IPS-20b (cell line): ENCODE results near the gene WWOX.

Experiments
- H3K27ac ChIP-seq: one replicate; pipeline ENCODE4 v1.5.1; 2013; ENCODE audit warnings: low read length
- H3K27me3 ChIP-seq: 2 replicates; pipeline ENCODE4 v1.6.1; 2013; ENCODE audit warnings: mild to moderate bottlenecking, low read length, inconsistent platforms; ENCODE audit not compliant: insufficient read depth
- H3K36me3 ChIP-seq: 2 replicates; pipeline ENCODE4 v1.6.1; 2013; ENCODE audit warnings: low read depth, mild to moderate bottlenecking, inconsistent platforms, low read length, moderate library complexity; ENCODE audit not compliant: insufficient read depth
- H3K4me1 ChIP-seq: 2 replicates; pipeline ENCODE4 v1.6.1; 2013; ENCODE audit warnings: mild to moderate bottlenecking, control low read depth, inconsistent platforms, low read length, moderate library complexity; ENCODE audit not compliant: insufficient read depth
- H3K4me3 ChIP-seq: 2 replicates; pipeline ENCODE4 v1.5.1; 2013; ENCODE audit warnings: mild to moderate bottlenecking, low read length, inconsistent platforms
- H3K9ac ChIP-seq: 2 replicates; pipeline ENCODE4 v1.6.1; 2013; ENCODE audit warnings: low read depth, mild to moderate bottlenecking, inconsistent platforms, low read length, moderate library complexity
- H3K9me3 ChIP-seq: 2 replicates; pipeline ENCODE4 v1.6.1; 2013; ENCODE audit warnings: mild to moderate bottlenecking, low read depth, low read length, inconsistent platforms; ENCODE audit not compliant: insufficient read depth

WWOX gene

GRCh38 chr16:78918805-78919305, 819.4 kb downstream of the WWOX start:
- no peaks in the 10 kb centered on the region for H3K36me3 ChIP-seq
- no peaks in the 10 kb centered on the region for H3K27me3 ChIP-seq
- no peaks in the 10 kb centered on the region for H3K4me1 ChIP-seq
- H3K4me3 ChIP-seq: no peak overlapping the region
- peaks cover 27% of the 10 kb centered on the region for H3K9me3 ChIP-seq
- H3K9ac ChIP-seq: no peak overlapping the region
- H3K27ac ChIP-seq: no peak overlapping the region

DNA sequence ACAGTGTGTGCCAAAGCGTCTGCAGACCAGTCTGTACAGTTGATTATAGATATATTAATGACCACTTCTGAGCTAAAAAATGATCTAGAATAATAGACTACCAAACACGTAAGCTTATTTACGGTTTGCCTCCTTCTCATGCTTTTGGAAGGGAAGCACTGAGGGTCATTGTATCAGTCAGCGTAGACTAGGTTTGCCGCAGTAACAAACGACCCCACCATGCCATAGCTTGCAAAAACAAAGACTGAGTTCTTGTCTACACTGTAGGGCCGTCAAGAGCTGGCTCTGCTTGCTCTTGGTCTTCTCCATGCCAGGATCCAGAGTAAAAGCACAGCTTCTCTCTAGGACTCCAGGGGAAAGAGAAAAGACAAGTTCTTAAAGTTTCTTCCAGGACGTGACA, 820.4 kb downstream of the WWOX start:
- no peak overlapping the region for H3K27ac ChIP-seq
- no peaks in the 10 kb centered on the region for H3K27me3 ChIP-seq
- no peak overlapping the region for H3K9ac ChIP-seq
- H3K36me3 ChIP-seq: no peaks in the 10 kb centered on the region
- H3K4me1 ChIP-seq: no peaks in the 10 kb centered on the region
- H3K4me3 ChIP-seq: no peak overlapping the region
- peaks cover 27% of the 10 kb centered on the region for H3K9me3 ChIP-seq

- no peaks in the 10 kb centered on the region for H3K4me1 ChIP-seq
- no peaks in the 10 kb centered on the region for H3K36me3 ChIP-seq
- peaks cover 27% of the 10 kb centered on the region for H3K9me3 ChIP-seq
- no peaks in the 10 kb centered on the region for H3K27me3 ChIP-seq
- no peak overlapping the region for H3K9ac ChIP-seq
- H3K4me3 ChIP-seq: no peak overlapping the region
- no peak overlapping the region for H3K27ac ChIP-seq
These were observed 821.2 kb downstream of the WWOX start for GRCh38 chr16:78920621-78921020.

DNA sequence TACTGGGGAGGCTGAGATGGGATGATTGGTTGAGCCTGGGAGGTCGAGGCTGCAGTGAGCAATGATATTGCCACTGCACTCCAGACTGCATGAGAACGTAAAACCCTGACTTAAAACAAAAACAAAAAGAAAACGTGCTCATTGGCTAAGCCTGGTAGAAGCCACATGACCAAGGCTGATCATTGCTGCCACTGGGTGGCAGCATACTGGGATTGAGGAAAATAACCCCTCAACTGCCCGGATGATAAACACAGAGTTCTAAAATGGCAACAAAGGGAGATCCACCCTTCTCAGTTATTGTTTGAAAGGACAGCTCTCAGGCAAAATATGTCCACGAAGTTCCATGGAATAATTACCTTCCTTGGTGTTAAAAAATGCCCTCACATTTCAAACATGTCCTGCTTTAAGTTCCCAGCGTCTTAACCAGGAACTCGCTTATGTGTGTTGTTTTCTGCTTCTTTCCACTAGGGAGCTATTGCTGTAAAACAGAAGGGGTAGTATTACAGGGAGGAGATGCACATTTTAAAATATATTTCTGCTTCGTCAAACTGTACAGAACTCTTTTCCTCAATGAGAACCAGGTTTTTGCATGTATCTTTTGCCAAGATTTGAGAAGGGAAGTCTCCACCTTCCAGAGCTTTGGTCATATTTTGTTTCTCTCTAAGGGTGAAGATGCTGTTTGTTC, 825.8 kb downstream of the WWOX start:
- Histone ChIP-seq H3K4me3 (no peak overlapping the region), H3K9me3 (peaks cover 21% of the 10 kb centered on the region), H3K27me3 (no peaks in the 10 kb centered on the region), H3K4me1 (no peaks in the 10 kb centered on the region), H3K9ac (no peak overlapping the region), H3K27ac (no peak overlapping the region), H3K36me3 (no peaks in the 10 kb centered on the region)

GRCh38 chr16:78926723-78927210, 827.3 kb downstream of the WWOX start:
- H3K27ac ChIP-seq: no peak overlapping the region
- H3K9me3 ChIP-seq: peaks cover 6% of the 10 kb centered on the region
- no peak overlapping the region for H3K4me3 ChIP-seq
- H3K27me3 ChIP-seq: no peaks in the 10 kb centered on the region
- no peaks in the 10 kb centered on the region for H3K36me3 ChIP-seq
- H3K4me1 ChIP-seq: no peaks in the 10 kb centered on the region
- H3K9ac ChIP-seq: no peak overlapping the region

- Histone ChIP-seq H3K4me1 (no peaks in the 10 kb centered on the region), H3K9ac (no peak overlapping the region), H3K27ac (no peak overlapping the region), H3K36me3 (no peaks in the 10 kb centered on the region), H3K27me3 (no peaks in the 10 kb centered on the region), H3K9me3 (no peaks in the 10 kb centered on the region; the same call in 1 of the 2 replicates), H3K4me3 (no peak overlapping the region)
These were observed 828.3 kb downstream of the WWOX start for GRCh38 chr16:78927766-78928165.

DNA sequence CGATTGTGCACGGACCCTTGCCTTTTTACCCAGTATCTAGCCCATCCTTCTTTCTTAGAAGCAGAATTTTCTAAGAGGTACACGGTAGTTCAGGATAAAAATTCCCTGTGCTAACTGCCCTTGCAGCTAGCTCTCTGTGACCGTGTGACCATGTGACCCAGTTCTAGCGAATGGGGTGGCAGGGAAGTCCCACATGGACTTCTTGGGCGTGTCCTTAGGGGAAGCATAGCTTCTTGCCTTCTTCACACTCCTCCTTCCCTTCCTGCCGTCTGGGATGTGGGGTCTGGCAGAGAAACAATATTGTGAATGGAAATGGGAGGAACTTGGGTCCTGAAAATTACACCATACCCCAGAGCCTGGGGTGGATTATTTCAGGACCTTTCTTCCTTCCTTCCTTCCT, 830.4 kb downstream of the WWOX start:
- no peak overlapping the region for H3K27ac ChIP-seq
- H3K4me1 ChIP-seq: no peaks in the 10 kb centered on the region
- H3K4me3 ChIP-seq: no peak overlapping the region
- H3K36me3 ChIP-seq: no peaks in the 10 kb centered on the region
- no peaks in the 10 kb centered on the region for H3K9me3 ChIP-seq
- H3K9ac ChIP-seq: no peak overlapping the region
- no peaks in the 10 kb centered on the region for H3K27me3 ChIP-seq

DNA sequence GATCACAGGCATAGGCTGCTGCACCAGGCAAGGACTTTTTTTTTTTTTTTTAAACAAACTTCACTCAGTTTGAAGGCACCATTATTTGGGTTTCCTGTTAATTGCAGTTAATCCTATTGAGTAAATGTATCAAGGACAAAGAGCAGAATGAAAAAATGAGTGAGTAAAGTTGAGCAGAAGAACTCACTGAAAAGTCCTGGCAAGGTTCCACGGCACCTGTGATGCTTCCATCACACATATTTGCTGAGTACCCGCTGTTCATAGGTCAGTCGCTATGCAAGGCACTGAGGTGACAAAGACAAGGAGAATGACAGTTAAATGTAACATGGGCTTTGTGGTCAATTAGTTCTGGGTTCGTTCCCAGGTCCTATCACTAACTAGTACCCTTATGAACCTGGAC, 831.1 kb downstream of the WWOX start:
- H3K4me1 ChIP-seq: no peaks in the 10 kb centered on the region
- H3K9ac ChIP-seq: no peak overlapping the region
- no peaks in the 10 kb centered on the region for H3K36me3 ChIP-seq
- H3K9me3 ChIP-seq: no peaks in the 10 kb centered on the region
- no peaks in the 10 kb centered on the region for H3K27me3 ChIP-seq
- H3K27ac ChIP-seq: no peak overlapping the region
- no peak overlapping the region for H3K4me3 ChIP-seq

DNA sequence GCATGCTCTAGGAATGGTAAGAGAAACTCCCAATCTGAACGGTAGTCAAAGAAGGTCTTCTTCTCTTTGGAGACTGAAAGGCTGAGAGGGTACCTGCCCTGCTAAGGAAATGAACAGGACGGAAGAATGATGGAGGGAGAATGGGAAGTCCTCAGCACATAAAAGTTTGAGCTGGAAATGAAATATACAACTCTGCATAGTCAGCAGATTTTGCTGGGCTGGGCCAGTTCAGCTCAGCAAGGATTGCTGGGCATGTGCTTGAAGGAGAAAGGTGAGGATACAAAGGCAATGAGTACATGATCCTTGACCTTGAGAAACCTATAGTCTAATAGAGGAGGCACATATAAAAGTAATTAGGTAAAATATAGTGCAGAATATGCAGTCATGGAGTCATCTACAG, 831.8 kb downstream of the WWOX start:
- H3K4me3 ChIP-seq: no peak overlapping the region
- H3K9me3 ChIP-seq: no peaks in the 10 kb centered on the region
- H3K9ac ChIP-seq: no peak overlapping the region
- H3K27me3 ChIP-seq: no peaks in the 10 kb centered on the region
- no peaks in the 10 kb centered on the region for H3K4me1 ChIP-seq
- no peak overlapping the region for H3K27ac ChIP-seq
- H3K36me3 ChIP-seq: no peaks in the 10 kb centered on the region

GRCh38 chr16:78931678-78932077, 832.2 kb downstream of the WWOX start:
- Histone ChIP-seq H3K4me3 (no peak overlapping the region), H3K27me3 (no peaks in the 10 kb centered on the region), H3K9me3 (no peaks in the 10 kb centered on the region), H3K36me3 (no peaks in the 10 kb centered on the region), H3K9ac (no peak overlapping the region), H3K27ac (no peak overlapping the region), H3K4me1 (no peaks in the 10 kb centered on the region)

DNA sequence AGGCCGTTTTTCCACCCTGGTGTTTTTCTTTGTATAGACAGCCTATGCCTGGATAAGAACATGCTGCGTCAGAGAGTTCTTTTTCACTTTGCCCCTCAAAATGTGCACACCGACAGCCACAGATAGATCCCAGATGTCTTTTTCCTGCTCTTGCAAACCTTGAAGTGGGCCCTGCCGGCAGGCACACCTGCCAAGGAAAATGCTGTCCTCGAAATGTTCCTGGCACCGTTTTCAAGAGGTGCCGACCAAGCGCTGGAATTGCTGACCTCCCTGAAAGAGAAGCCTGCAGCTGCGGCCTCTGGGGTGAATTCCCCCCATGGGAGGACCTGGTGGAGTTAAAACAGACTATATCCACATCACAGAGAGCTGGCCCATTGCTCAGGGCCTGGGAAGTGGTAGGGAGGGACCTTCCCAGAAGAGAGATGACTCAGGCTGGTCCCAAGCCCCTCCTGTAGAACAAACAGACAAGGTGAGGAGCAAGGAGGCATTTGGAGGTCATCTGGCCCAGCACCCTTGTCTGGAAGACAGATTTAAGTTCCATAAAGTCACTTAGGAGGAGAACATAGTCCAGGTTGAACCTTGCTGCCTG, 833.0 kb downstream of the WWOX start:
- H3K27ac ChIP-seq: no peak overlapping the region

GRCh38 chr16:78936060-78936459, 836.6 kb downstream of the WWOX start:
- Histone ChIP-seq H3K9me3 (no peaks in the 10 kb centered on the region), H3K27ac (no peak overlapping the region), H3K36me3 (no peaks in the 10 kb centered on the region), H3K4me1 (no peaks in the 10 kb centered on the region; the same call in 1 of the 2 replicates), H3K4me3 (no peak overlapping the region), H3K27me3 (no peaks in the 10 kb centered on the region), H3K9ac (no peak overlapping the region)

More for the DNA sequence above, 833.0 kb downstream of the WWOX start:
- H3K36me3 ChIP-seq: no peaks in the 10 kb centered on the region
- H3K4me1 ChIP-seq: no peaks in the 10 kb centered on the region; the same call in 1 of the 2 replicates
- H3K4me3 ChIP-seq: no peak overlapping the region
- H3K9me3 ChIP-seq: no peaks in the 10 kb centered on the region
- H3K9ac ChIP-seq: no peak overlapping the region
- no peaks in the 10 kb centered on the region for H3K27me3 ChIP-seq
